Breast epithelium (tissue), 4 donors: ENCODE measurements around the gene GCLC. TPM values are rescaled to one million over a fixed set of nuclear protein-coding genes. Genes with fewer than 3 reads are reported as not detected.

Experiments used
- DNase-seq, 2 donors: peaks; one replicate each; pipeline ENCODE4 v3.0.0-alpha.2; 2019; ENCODE audit warnings: low spot score in 2 of 2
- H3K27ac ChIP-seq, 2 donors: fragments of 200-600 bp; sonication (generic) in 1 of 2; one replicate each; pipeline ENCODE4 v1.5.1; 2016 to 2019; ENCODE audit warnings: mild to moderate bottlenecking in 1 of 2
- H3K27me3 ChIP-seq, 2 donors: fragments of 200-600 bp; sonication (generic) in 1 of 2; one replicate each; pipeline versions ENCODE4 v1.5.1 to v1.6.0; 2017 to 2019; ENCODE audit warnings: control low read depth in 1 of 2, mild to moderate bottlenecking in 1 of 2
- H3K36me3 ChIP-seq: fragments of 200-600 bp; one replicate; pipeline ENCODE4 v1.5.1; 2019
- H3K4me1 ChIP-seq, 2 donors: fragments of 200-600 bp; sonication (generic); one replicate each; pipeline ENCODE4 v1.5.1; 2016 to 2019; ENCODE audit warnings: control low read depth in 1 of 2
- H3K4me3 ChIP-seq, 3 donors: fragments of 200-600 bp; sonication (generic); 1 replicate in 2 of 3; 2 replicates in 1 of 3; pipeline ENCODE4 v1.5.1; 2016 to 2019; ENCODE audit warnings: mild to moderate bottlenecking in 3 of 3, moderate library complexity in 2 of 3
- H3K9me3 ChIP-seq, 2 donors: fragments of 200-600 bp; sonication (generic) in 1 of 2; one replicate each; pipeline ENCODE4 v1.5.1; 2016 to 2019; ENCODE audit warnings: control low read depth in 1 of 2
- CTCF ChIP-seq, 3 donors: fragments of 450-650 bp; IDR thresholded peaks; one replicate each; pipeline ENCODE4 v1.5.1; 2016 to 2017; ENCODE audit warnings: antibody characterized with exemption in 3 of 3, mild to moderate bottlenecking in 3 of 3, moderate library complexity in 3 of 3
- POLR2A ChIP-seq: fragments of 450-650 bp; IDR thresholded peaks from one replicate; pipeline ENCODE4 v1.6.1; 2016; ENCODE audit warnings: antibody characterized with exemption, mild to moderate bottlenecking, moderate library complexity
- POLR2AphosphoS5 ChIP-seq, 3 donors: sonication (generic); formaldehyde crosslinking; IDR thresholded peaks; one replicate each; pipeline ENCODE4 v1.6.1; 2017; ENCODE audit warnings: antibody characterized with exemption in 3 of 3
- intact Hi-C: fragments of 100-400 bp; cut with DNase I; formaldehyde crosslinking; loops from one replicate; pipeline ENCODE4 v1.15.1; 2023; ENCODE audit warnings: low total_unique reads
- total RNA-seq, 3 donors: library from RNA; depleted of rRNA; stranded (reverse); fragments of >200 nt; gene quantifications; one replicate each; pipeline ENCODE4 v1.1.0, GENCODE V29; 2016

GCLC gene
- total RNA-seq, 3 donors from 2014 or later, result 33.8 to 50.6 (median 39.0) TPM

GRCh38 chr6:53493635-53494025 lies 51.3 kb downstream of the GCLC start:
- Histone ChIP-seq H3K4me1 (no peaks in the 10 kb centered on the region), H3K4me3 (no peak overlapping the region), H3K27ac (no peak overlapping the region), H3K27me3 (no peaks in the 10 kb centered on the region), H3K9me3 (no peaks in the 10 kb centered on the region), H3K36me3 (no peaks in the 10 kb centered on the region)
- no peak for DNase-seq
- intact Hi-C loops, result loop anchor here (10.0 kb wide), 1 partner anchor 231 kb away; no protein-coding TSS in a partner anchor
- no peak for TF ChIP-seq POLR2AphosphoS5 (IDR thresholded peaks at IDR 0.05)
- TF ChIP-seq CTCF (IDR thresholded peaks at IDR 0.05), result no peak
- TF ChIP-seq POLR2A, result no peak

- no peaks in the 10 kb centered on the region for H3K4me1 ChIP-seq
- no peaks in the 10 kb centered on the region for H3K36me3 ChIP-seq
- TF ChIP-seq CTCF (IDR thresholded peaks at IDR 0.05), result peak; percentile 41 to 73 (median 71)
- no peak for TF ChIP-seq POLR2AphosphoS5 (IDR thresholded peaks at IDR 0.05)
- no peaks in the 10 kb centered on the region for H3K9me3 ChIP-seq
- no peak for DNase-seq
- H3K27ac ChIP-seq, result no peak overlapping the region
- H3K4me3 ChIP-seq, result peak overlapping the region in 1 of 3 donors; percentile 15
- no peaks in the 10 kb centered on the region for H3K27me3 ChIP-seq
- intact Hi-C loops, result loop anchor here (10.0 kb wide), 1 partner anchor 232 kb away; no protein-coding TSS in a partner anchor
Observed at GRCh38 chr6:53492860-53493634, 51.9 kb downstream of the GCLC start.

GRCh38 chr6:53487080-53487479 lies 57.8 kb downstream of the GCLC start:
- Histone ChIP-seq H3K27ac (no peak overlapping the region), H3K9me3 (no peaks in the 10 kb centered on the region), H3K36me3 (no peaks in the 10 kb centered on the region), H3K27me3 (no peaks in the 10 kb centered on the region), H3K4me3 (no peak overlapping the region), H3K4me1 (peaks cover 0 to 6% of the 10 kb centered on the region in 2 donors)
- no peak for DNase-seq
- TF ChIP-seq CTCF (IDR thresholded peaks at IDR 0.05) (no peak), POLR2A (no peak), POLR2AphosphoS5 (IDR thresholded peaks at IDR 0.05) (no peak)
- intact Hi-C loops, result loop anchor here (10.0 kb wide), 1 partner anchor 112 kb away; no protein-coding TSS in a partner anchor

GRCh38 chr6:53486679-53487078 lies 58.2 kb downstream of the GCLC start:
- Histone ChIP-seq H3K27ac (no peak overlapping the region), H3K4me1 (peaks cover 0 to 6% of the 10 kb centered on the region in 2 donors), H3K36me3 (no peaks in the 10 kb centered on the region), H3K27me3 (no peaks in the 10 kb centered on the region), H3K9me3 (no peaks in the 10 kb centered on the region), H3K4me3 (no peak overlapping the region)
- no peak for TF ChIP-seq POLR2AphosphoS5 (IDR thresholded peaks at IDR 0.05)
- TF ChIP-seq CTCF (IDR thresholded peaks at IDR 0.05), result no peak
- TF ChIP-seq POLR2A, result no peak
- DNase-seq, result no peak
- intact Hi-C loops, result loop anchor here (10.0 kb wide), 1 partner anchor 112 kb away; no protein-coding TSS in a partner anchor
